Fibroblast of lung (primary cell): ENCODE measurements around the gene RPS6KA6. TPM values are rescaled to one million over a fixed set of nuclear protein-coding genes. Genes with fewer than 3 reads are reported as not detected.

ENCODE experiments used
- DNase-seq, 2 donors: peaks; one replicate each; pipeline versions ENCODE4 v3.0.0 to v3.0.0-alpha.2; 2010; ENCODE audit warnings: low read depth in 2 of 2
- H2AFZ ChIP-seq: 2 replicates; pipeline ENCODE4 v1.5.1; 2012; ENCODE audit warnings: low read length, control low read depth, inconsistent platforms
- H3K27ac ChIP-seq: 2 replicates; pipeline ENCODE4 v1.5.1; 2011; ENCODE audit warnings: low read length, control low read depth; ENCODE audit not compliant: insufficient read depth
- H3K27me3 ChIP-seq: 2 replicates; pipeline ENCODE4 v1.5.1; 2011; ENCODE audit warnings: mild to moderate bottlenecking, low read length; ENCODE audit not compliant: control insufficient read depth, insufficient read depth
- H3K36me3 ChIP-seq: 2 replicates; pipeline ENCODE4 v1.5.1; 2011; ENCODE audit warnings: low read length; ENCODE audit not compliant: control insufficient read depth, insufficient read depth
- H3K4me1 ChIP-seq: 2 replicates; pipeline ENCODE4 v1.5.1; 2011; ENCODE audit warnings: low read length; ENCODE audit not compliant: control insufficient read depth, insufficient read depth; ENCODE audit errors: extremely low read depth
- H3K4me2 ChIP-seq: 2 replicates; pipeline ENCODE4 v1.5.1; 2011; ENCODE audit warnings: low read length, control low read depth; ENCODE audit not compliant: insufficient read depth; ENCODE audit errors: extremely low read depth
- H3K4me3 ChIP-seq, 4 experiments: fragments of 200-600 bp in 1 of 4; sonication (generic) in 1 of 4; replicated peaks in 1 of 4; 2 replicates each; pipeline ENCODE4 v1.5.1; 2011 to 2016; ENCODE audit warnings: low read length in 4 of 4, low read depth in 3 of 4, mild to moderate bottlenecking in 3 of 4, control low read depth in 2 of 4, inconsistent platforms in 1 of 4, mixed read lengths in 1 of 4; ENCODE audit not compliant: insufficient read depth in 1 of 4; ENCODE audit errors: control extremely low read depth in 1 of 4
- H3K79me2 ChIP-seq: 2 replicates; pipeline ENCODE4 v1.5.1; 2012; ENCODE audit warnings: mild to moderate bottlenecking, low read length, inconsistent platforms; ENCODE audit not compliant: control insufficient read depth, insufficient read depth
- H3K9ac ChIP-seq: 2 replicates; pipeline ENCODE4 v1.5.1; 2011; ENCODE audit warnings: mild to moderate bottlenecking, low read length, control low read depth; ENCODE audit not compliant: insufficient read depth
- H3K9me3 ChIP-seq: 2 replicates; pipeline ENCODE4 v1.5.1; 2012; ENCODE audit warnings: low read depth, low read length; ENCODE audit not compliant: control insufficient read depth, insufficient read depth
- H4K20me1 ChIP-seq: 2 replicates; pipeline ENCODE4 v1.5.1; 2011; ENCODE audit warnings: low read length; ENCODE audit not compliant: control insufficient read depth, insufficient read depth; ENCODE audit errors: extremely low read depth
- EZH2 ChIP-seq: IDR thresholded peaks from 2 replicates; pipeline ENCODE4 v1.5.1; 2012; ENCODE audit warnings: low read length, control low read depth, mild to moderate bottlenecking; ENCODE audit errors: missing control alignments
- polyA plus RNA-seq, 2 donors: library from polyadenylated mRNA; depleted of rRNA in 1 of 2; stranded (reverse) in 1 of 2; unstranded in 1 of 2; fragments of >200 nt; gene quantifications; 2 replicates each; pipeline ENCODE4 v1.2.1, GENCODE V29; 2011 to 2012; ENCODE audit warnings: missing spikeins in 1 of 2
- total RNA-seq: library from RNA; depleted of rRNA; stranded (reverse); fragments of >200 nt; gene quantifications from 2 replicates; pipeline ENCODE4 v1.2.1, GENCODE V29; 2014
- TF ChIP-seq, protein P1 (sequence below), 2 donors: IDR thresholded peaks in 1 of 2; conservative IDR thresholded peaks in 1 of 2; 1 replicate in 1 of 2; 2 replicates in 1 of 2; pipeline ENCODE4 v1.5.1; 2011 to 2012; ENCODE audit warnings: low read length in 2 of 2, control low read depth in 1 of 2, inconsistent platforms in 1 of 2, low read depth in 1 of 2, mild to moderate bottlenecking in 1 of 2

The RPS6KA6 gene
- total and polyA plus RNA-seq, 2 donors (not counting 1 experiment from before 2014, with no cell fraction given) = 4.2 to 4.5 TPM

- no peak overlapping the region for H2AFZ ChIP-seq
- H4K20me1 ChIP-seq = no peaks in the 10 kb centered on the region
- H3K79me2 ChIP-seq = no peaks in the 10 kb centered on the region
- TF ChIP-seq, protein P1, sequence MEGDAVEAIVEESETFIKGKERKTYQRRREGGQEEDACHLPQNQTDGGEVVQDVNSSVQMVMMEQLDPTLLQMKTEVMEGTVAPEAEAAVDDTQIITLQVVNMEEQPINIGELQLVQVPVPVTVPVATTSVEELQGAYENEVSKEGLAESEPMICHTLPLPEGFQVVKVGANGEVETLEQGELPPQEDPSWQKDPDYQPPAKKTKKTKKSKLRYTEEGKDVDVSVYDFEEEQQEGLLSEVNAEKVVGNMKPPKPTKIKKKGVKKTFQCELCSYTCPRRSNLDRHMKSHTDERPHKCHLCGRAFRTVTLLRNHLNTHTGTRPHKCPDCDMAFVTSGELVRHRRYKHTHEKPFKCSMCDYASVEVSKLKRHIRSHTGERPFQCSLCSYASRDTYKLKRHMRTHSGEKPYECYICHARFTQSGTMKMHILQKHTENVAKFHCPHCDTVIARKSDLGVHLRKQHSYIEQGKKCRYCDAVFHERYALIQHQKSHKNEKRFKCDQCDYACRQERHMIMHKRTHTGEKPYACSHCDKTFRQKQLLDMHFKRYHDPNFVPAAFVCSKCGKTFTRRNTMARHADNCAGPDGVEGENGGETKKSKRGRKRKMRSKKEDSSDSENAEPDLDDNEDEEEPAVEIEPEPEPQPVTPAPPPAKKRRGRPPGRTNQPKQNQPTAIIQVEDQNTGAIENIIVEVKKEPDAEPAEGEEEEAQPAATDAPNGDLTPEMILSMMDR (conservative IDR thresholded peaks at IDR 0.05 in 1 of 2, IDR thresholded peaks at IDR 0.05 in 1 of 2; ENCODE audit: low read depth in 1 of 2, low read length in 2 of 2) = no peak
- TF ChIP-seq EZH2 = no peak
- H3K4me1 ChIP-seq = no peaks in the 10 kb centered on the region
- no peaks in the 10 kb centered on the region for H3K9me3 ChIP-seq
- no peak overlapping the region for H3K4me2 ChIP-seq
- DNase-seq = no peak
- no peak overlapping the region for H3K4me3 ChIP-seq
- H3K36me3 ChIP-seq = no peaks in the 10 kb centered on the region
- H3K27ac ChIP-seq = no peak overlapping the region
- H3K27me3 ChIP-seq = no peaks in the 10 kb centered on the region
- H3K9ac ChIP-seq = no peak overlapping the region
Observed at GRCh38 chrX:84182516-84182915, 5.5 kb downstream of the RPS6KA6 start.

- Histone ChIP-seq H3K27me3 (no peaks in the 10 kb centered on the region), H3K4me2 (no peak overlapping the region), H3K4me3 (no peak overlapping the region), H3K9ac (no peak overlapping the region), H2AFZ (no peak overlapping the region), H3K4me1 (no peaks in the 10 kb centered on the region), H3K27ac (no peak overlapping the region), H3K79me2 (no peaks in the 10 kb centered on the region), H3K9me3 (no peaks in the 10 kb centered on the region), H3K36me3 (no peaks in the 10 kb centered on the region), H4K20me1 (no peaks in the 10 kb centered on the region)
- DNase-seq = no peak
- TF ChIP-seq, protein P1 (conservative IDR thresholded peaks at IDR 0.05 in 1 of 2, IDR thresholded peaks at IDR 0.05 in 1 of 2; ENCODE audit: low read depth in 1 of 2, low read length in 2 of 2) = no peak
Observed at GRCh38 chrX:84175958-84176357, 12.0 kb downstream of the RPS6KA6 start.

DNA sequence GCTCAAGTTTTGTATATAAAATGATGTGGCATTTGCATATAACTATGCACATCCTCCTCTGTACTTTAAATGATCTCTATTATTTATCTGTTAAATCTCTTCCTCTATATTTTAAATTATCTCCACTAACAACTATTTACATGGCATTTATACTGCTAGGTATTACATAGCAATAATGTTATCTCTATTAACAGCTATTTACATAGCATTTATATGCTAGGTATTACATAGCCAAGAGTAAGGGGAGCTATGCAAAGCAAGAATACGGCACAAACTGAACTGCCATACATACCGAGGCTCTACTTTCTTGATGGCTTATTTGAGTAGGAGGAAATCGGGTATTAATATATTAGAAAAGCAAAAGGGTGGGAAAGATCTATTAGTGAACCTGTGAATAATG is 12.7 kb downstream of the RPS6KA6 start:
- H3K79me2 ChIP-seq = no peaks in the 10 kb centered on the region

More for the DNA sequence above, 12.7 kb downstream of the RPS6KA6 start:
- Histone ChIP-seq H4K20me1 (no peaks in the 10 kb centered on the region), H3K9ac (no peak overlapping the region), H3K4me3 (no peak overlapping the region), H3K36me3 (no peaks in the 10 kb centered on the region), H3K9me3 (no peaks in the 10 kb centered on the region), H3K27ac (no peak overlapping the region), H3K4me2 (no peak overlapping the region), H3K27me3 (no peaks in the 10 kb centered on the region), H3K4me1 (no peaks in the 10 kb centered on the region), H2AFZ (no peak overlapping the region)
- no peak for TF ChIP-seq EZH2
- TF ChIP-seq, protein P1 (conservative IDR thresholded peaks at IDR 0.05 in 1 of 2, IDR thresholded peaks at IDR 0.05 in 1 of 2; ENCODE audit: low read depth in 1 of 2, low read length in 2 of 2) = no peak
- no peak for DNase-seq
